ENCODE results near the gene PRAMEF12. TPM values are rescaled to one million over a fixed set of nuclear protein-coding genes. Genes with fewer than 3 reads are reported as not detected.

PRAMEF12 gene
- total and polyA plus RNA-seq, 8 donors: not detected

GRCh38 chr1:12738934-12739333 lies 34.6 kb upstream of the PRAMEF12 start:
- Histone ChIP-seq H3K36me3 (no peaks in the 10 kb centered on the region), H3K27me3 (peaks cover 0 to 9% (median 0%) of the 10 kb centered on the region in 4 donors), H3K27ac (no peak overlapping the region), H3K9me3 (no peaks in the 10 kb centered on the region), H3K4me1 (no peaks in the 10 kb centered on the region), H3K4me3 (no peak overlapping the region)
- 81 to 89% methylated on average over 1 of the region's 1 CpG for WGBS, 2 donors
- ATAC-seq (no peak), FAIRE-seq (no peak), DNase-seq (no peak)
- intact Hi-C loops (cut with DNase I): no loop called here
- no peak for TF ChIP-seq CTCF (IDR thresholded peaks at IDR 0.05)

GRCh38 chr1:12739613-12740012 lies 33.9 kb upstream of the PRAMEF12 start:
- TF ChIP-seq CTCF (IDR thresholded peaks at IDR 0.05): no peak

GRCh38 chr1:12741946-12742345 lies 31.6 kb upstream of the PRAMEF12 start:
- 55 to 77% methylated on average over 3 of the region's 3 CpGs for WGBS, 2 donors

More at GRCh38 chr1:12739613-12740012, 33.9 kb upstream of the PRAMEF12 start:
- no peaks in the 10 kb centered on the region for H3K36me3 ChIP-seq
- intact Hi-C loops (cut with DNase I): no loop called here
- no peak overlapping the region for H3K27ac ChIP-seq
- WGBS, 2 donors: 56 to 69% methylated on average over 5 of the region's 5 CpGs
- FAIRE-seq (no peak), DNase-seq (no peak), ATAC-seq (no peak)
- H3K27me3 ChIP-seq: peaks cover 0 to 9% (median 0%) of the 10 kb centered on the region in 4 donors
- H3K9me3 ChIP-seq: no peaks in the 10 kb centered on the region
- no peak overlapping the region for H3K4me3 ChIP-seq
- no peaks in the 10 kb centered on the region for H3K4me1 ChIP-seq

GRCh38 chr1:12745126-12745991 lies 28.2 kb upstream of the PRAMEF12 start:
- Histone ChIP-seq H3K9me3 (peaks cover 0 to 4% (median 0%) of the 10 kb centered on the region in 4 donors), H3K4me1 (no peaks in the 10 kb centered on the region), H3K36me3 (no peaks in the 10 kb centered on the region), H3K27me3 (peaks cover 0 to 4% (median 0%) of the 10 kb centered on the region in 4 donors), H3K27ac (no peak overlapping the region), H3K4me3 (no peak overlapping the region)
- intact Hi-C loops (cut with DNase I): no loop called here
- FAIRE-seq (no peak), ATAC-seq (no peak), DNase-seq (no peak)
- WGBS, 2 donors: 51 to 58% methylated on average over 3 of the region's 3 CpGs
- no peak for TF ChIP-seq CTCF (IDR thresholded peaks at IDR 0.05)

More at GRCh38 chr1:12741946-12742345, 31.6 kb upstream of the PRAMEF12 start:
- Histone ChIP-seq H3K36me3 (no peaks in the 10 kb centered on the region), H3K27me3 (peaks cover 0 to 5% (median 0%) of the 10 kb centered on the region in 4 donors), H3K4me1 (no peaks in the 10 kb centered on the region), H3K4me3 (no peak overlapping the region), H3K9me3 (no peaks in the 10 kb centered on the region), H3K27ac (no peak overlapping the region)
- DNase-seq (no peak), ATAC-seq (no peak), FAIRE-seq (no peak)
- intact Hi-C loops (cut with DNase I): no loop called here
- TF ChIP-seq CTCF (IDR thresholded peaks at IDR 0.05): no peak

GRCh38 chr1:12745992-12746323 lies 27.6 kb upstream of the PRAMEF12 start, which contains the start of gene CFAP107:
CFAP107 (plus strand) TSS chr1:12746200; CDS start chr1:12746431, 231 bp downstream.
- Histone ChIP-seq H3K9me3 (peaks cover 0 to 4% (median 0%) of the 10 kb centered on the region in 4 donors), H3K4me3 (no peak within 1 kb of the TSS), H3K36me3 (no peaks in the 10 kb centered on the region), H3K27ac (no peak within 1 kb of the TSS), H3K4me1 (no peaks in the 10 kb centered on the region), H3K27me3 (peaks cover 0 to 3% (median 0%) of the 10 kb centered on the region in 4 donors)
- ATAC-seq (peak in 2 of 4 donors; percentile 57 to 73), DNase-seq (no peak), FAIRE-seq (no peak)
- intact Hi-C loops (cut with DNase I): no loop called here
- TF ChIP-seq CTCF (IDR thresholded peaks at IDR 0.05): no peak
- WGBS, 2 donors: 2 to 9% methylated on average over 2 of the region's 2 CpGs

Data from pancreas (tissue), 10 donors.